Osteocyte (in vitro differentiated cells): ENCODE data around the gene GPR21. TPM values are rescaled to one million over a fixed set of nuclear protein-coding genes. Genes with fewer than 3 reads are reported as not detected.

ENCODE experiments used
- DNase-seq: peaks from one replicate; pipeline ENCODE4 v3.0.0; 2021; ENCODE audit warnings: mixed read lengths; ENCODE audit not compliant: unreplicated experiment; ENCODE audit errors: extremely low spot score
- H3K27ac Mint-ChIP-seq: one replicate; pipeline ENCODE4 v1.8.0; 2021; ENCODE audit warnings: mild to moderate bottlenecking, mixed read lengths; ENCODE audit not compliant: unreplicated experiment
- H3K27me3 Mint-ChIP-seq: one replicate; pipeline ENCODE4 v1.8.0; 2021; ENCODE audit warnings: mixed read lengths; ENCODE audit not compliant: unreplicated experiment
- H3K36me3 Mint-ChIP-seq: one replicate; pipeline ENCODE4 v1.8.0; 2021; ENCODE audit warnings: mixed read lengths; ENCODE audit not compliant: unreplicated experiment
- H3K4me1 Mint-ChIP-seq: one replicate; pipeline ENCODE4 v1.8.0; 2021; ENCODE audit warnings: mixed read lengths; ENCODE audit not compliant: unreplicated experiment
- H3K4me3 Mint-ChIP-seq: one replicate; pipeline ENCODE4 v1.8.0; 2021; ENCODE audit warnings: mild to moderate bottlenecking, moderate library complexity, mixed read lengths; ENCODE audit not compliant: unreplicated experiment
- H3K9me3 Mint-ChIP-seq: one replicate; pipeline ENCODE4 v1.8.0; 2021; ENCODE audit warnings: mixed read lengths; ENCODE audit not compliant: unreplicated experiment
- total RNA-seq: library from RNA; stranded (reverse); gene quantifications from 2 replicates; pipeline ENCODE4 v1.2.1, GENCODE V29; 2021
- TF ChIP-seq, protein P1 (sequence below): fragments of 200-600 bp; sonication (generic); IDR thresholded peaks from 2 replicates; pipeline ENCODE4 v1.5.0; 2021; ENCODE audit warnings: antibody characterized with exemption, mild to moderate bottlenecking, moderate library complexity

GPR21 gene
- total RNA-seq, 1 donor from 2014 or later = 3.4 TPM

GRCh38 chr9:123028136-123028535 is 5.3 kb upstream of the GPR21 start:
- no peak overlapping the region for H3K4me3 Mint-ChIP-seq
- TF ChIP-seq, protein P1, sequence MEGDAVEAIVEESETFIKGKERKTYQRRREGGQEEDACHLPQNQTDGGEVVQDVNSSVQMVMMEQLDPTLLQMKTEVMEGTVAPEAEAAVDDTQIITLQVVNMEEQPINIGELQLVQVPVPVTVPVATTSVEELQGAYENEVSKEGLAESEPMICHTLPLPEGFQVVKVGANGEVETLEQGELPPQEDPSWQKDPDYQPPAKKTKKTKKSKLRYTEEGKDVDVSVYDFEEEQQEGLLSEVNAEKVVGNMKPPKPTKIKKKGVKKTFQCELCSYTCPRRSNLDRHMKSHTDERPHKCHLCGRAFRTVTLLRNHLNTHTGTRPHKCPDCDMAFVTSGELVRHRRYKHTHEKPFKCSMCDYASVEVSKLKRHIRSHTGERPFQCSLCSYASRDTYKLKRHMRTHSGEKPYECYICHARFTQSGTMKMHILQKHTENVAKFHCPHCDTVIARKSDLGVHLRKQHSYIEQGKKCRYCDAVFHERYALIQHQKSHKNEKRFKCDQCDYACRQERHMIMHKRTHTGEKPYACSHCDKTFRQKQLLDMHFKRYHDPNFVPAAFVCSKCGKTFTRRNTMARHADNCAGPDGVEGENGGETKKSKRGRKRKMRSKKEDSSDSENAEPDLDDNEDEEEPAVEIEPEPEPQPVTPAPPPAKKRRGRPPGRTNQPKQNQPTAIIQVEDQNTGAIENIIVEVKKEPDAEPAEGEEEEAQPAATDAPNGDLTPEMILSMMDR = no peak
- peaks cover 33% of the 10 kb centered on the region for H3K36me3 Mint-ChIP-seq
- H3K9me3 Mint-ChIP-seq = no peaks in the 10 kb centered on the region
- no peak overlapping the region for H3K27ac Mint-ChIP-seq
- no peaks in the 10 kb centered on the region for H3K27me3 Mint-ChIP-seq
- H3K4me1 Mint-ChIP-seq = peaks cover 20% of the 10 kb centered on the region
- DNase-seq = no peak

DNA sequence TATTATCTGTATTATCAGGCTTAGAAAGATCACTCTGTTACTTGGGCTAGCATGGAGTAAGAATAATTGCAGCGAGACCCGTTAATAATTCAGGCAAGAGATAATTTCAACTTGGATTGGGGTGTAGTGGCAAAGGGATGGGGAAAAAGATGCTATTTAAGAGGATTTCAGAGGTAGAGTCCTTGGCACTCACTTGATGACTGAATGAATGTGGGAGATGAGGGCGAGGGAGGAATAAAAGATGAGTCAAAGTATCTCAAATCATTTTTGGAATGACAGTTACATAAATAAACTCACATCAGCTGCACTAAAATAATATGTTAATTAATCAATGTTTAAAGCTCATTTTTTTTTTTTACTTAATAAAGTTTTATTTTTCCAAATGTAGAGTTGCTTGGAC is 4.5 kb upstream of the GPR21 start:
- no peak overlapping the region for H3K4me3 Mint-ChIP-seq
- H3K4me1 Mint-ChIP-seq = peaks cover 28% of the 10 kb centered on the region
- H3K9me3 Mint-ChIP-seq = no peaks in the 10 kb centered on the region
- no peak for DNase-seq
- H3K27me3 Mint-ChIP-seq = no peaks in the 10 kb centered on the region
- peaks cover 27% of the 10 kb centered on the region for H3K36me3 Mint-ChIP-seq
- H3K27ac Mint-ChIP-seq = no peak overlapping the region
- TF ChIP-seq, protein P1 = no peak

DNA sequence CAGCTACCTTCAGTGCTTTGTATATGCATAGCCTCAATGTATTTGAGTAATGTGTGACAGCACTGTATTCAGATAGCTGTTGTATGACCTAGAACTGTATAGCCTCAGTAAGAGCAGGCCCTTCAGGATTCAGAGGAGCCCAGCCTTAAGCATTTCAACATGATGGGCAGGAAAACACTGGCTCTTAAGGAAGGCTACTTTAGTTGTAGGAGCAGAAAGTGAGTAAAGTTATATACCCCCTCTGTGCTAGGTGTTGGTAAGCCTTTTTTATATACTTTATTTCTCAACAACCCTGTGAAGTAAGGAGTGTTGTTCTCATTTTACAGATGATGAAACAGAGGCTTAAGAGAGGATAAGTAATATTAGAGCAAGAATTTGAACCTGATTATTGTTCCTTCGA is 1.5 kb upstream of the GPR21 start:
- Mint-ChIP-seq H3K9me3 (no peaks in the 10 kb centered on the region), H3K4me1 (peaks cover 51% of the 10 kb centered on the region), H3K36me3 (peaks cover 15% of the 10 kb centered on the region), H3K27me3 (no peaks in the 10 kb centered on the region), H3K4me3 (no peak overlapping the region), H3K27ac (peak overlapping the region; percentile 63)
- DNase-seq = no peak
- TF ChIP-seq, protein P1 = no peak

DNA sequence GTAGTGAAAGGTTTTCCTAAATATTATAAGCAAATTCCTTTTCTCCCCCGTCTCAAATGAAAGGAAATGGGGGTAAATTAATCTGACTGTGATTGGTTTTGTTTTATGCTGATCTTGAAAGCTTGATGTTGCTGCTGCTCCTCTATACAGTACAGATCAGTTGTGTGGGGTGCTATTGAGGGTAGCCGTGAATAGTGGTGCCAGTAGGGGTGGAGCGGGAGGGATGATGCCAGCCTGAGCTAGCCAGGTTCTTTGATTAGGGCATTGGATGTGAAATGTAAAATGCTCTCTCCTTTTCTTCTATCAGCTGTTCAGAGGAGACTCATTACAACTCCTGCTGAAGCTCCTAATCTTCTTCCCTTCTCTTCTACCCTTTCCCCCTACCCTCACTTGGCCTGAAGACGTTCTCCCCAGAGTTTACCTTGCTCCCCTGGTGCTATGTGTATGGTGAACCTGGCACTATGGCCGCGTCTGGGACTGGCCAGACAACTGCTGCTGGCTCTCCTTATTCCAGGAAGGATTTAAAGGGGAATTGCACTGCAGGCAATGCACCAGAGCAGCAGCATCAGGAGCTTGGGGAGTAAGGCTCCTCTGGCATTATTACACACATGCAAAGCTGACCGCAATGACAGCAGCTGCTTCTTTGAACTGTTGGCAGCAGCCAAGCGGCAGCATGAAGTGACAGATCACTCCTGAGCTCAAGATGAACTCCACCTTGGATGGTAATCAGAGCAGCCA is 566 bp downstream of the GPR21 start:
- H3K4me1 Mint-ChIP-seq = peaks cover 70% of the 10 kb centered on the region
- H3K9me3 Mint-ChIP-seq = no peaks in the 10 kb centered on the region
- no peak for DNase-seq
- H3K4me3 Mint-ChIP-seq = peak overlapping the region; percentile 81
- TF ChIP-seq, protein P1 = no peak
- no peaks in the 10 kb centered on the region for H3K27me3 Mint-ChIP-seq
- peak overlapping the region; percentile 97 for H3K27ac Mint-ChIP-seq
- peaks cover 11% of the 10 kb centered on the region for H3K36me3 Mint-ChIP-seq

DNA sequence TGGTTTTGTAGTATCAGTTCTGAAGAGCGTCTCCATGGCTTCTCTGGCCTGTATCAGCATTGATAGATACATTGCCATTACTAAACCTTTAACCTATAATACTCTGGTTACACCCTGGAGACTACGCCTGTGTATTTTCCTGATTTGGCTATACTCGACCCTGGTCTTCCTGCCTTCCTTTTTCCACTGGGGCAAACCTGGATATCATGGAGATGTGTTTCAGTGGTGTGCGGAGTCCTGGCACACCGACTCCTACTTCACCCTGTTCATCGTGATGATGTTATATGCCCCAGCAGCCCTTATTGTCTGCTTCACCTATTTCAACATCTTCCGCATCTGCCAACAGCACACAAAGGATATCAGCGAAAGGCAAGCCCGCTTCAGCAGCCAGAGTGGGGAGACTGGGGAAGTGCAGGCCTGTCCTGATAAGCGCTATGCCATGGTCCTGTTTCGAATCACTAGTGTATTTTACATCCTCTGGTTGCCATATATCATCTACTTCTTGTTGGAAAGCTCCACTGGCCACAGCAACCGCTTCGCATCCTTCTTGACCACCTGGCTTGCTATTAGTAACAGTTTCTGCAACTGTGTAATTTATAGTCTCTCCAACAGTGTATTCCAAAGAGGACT is 1.5 kb downstream of the GPR21 start:
- TF ChIP-seq, protein P1 = no peak

More for the DNA sequence above, 1.5 kb downstream of the GPR21 start:
- H3K4me1 Mint-ChIP-seq = peaks cover 77% of the 10 kb centered on the region
- DNase-seq = no peak
- peak overlapping the region; percentile 81 for H3K4me3 Mint-ChIP-seq
- H3K27me3 Mint-ChIP-seq = no peaks in the 10 kb centered on the region
- peak overlapping the region; percentile 97 for H3K27ac Mint-ChIP-seq
- peaks cover 13% of the 10 kb centered on the region for H3K36me3 Mint-ChIP-seq
- H3K9me3 Mint-ChIP-seq = no peaks in the 10 kb centered on the region
